ENCODE measurements around the gene IGFBP6.
"Not testable (repeated sequence)": the region's sequence is repeated elsewhere in the genome, so short reads cannot be mapped to it uniquely, and the experiment has no call there.

Gene IGFBP6

GRCh38 chr12:53098354-53098981, 1.0 kb downstream of the IGFBP6 start:
- DNase-seq = no peak

- DNase-seq = peak; percentile 85
Observed at GRCh38 chr12:53099071-53099882, 1.8 kb downstream of the IGFBP6 start.

GRCh38 chr12:53100466-53101151, 3.1 kb downstream of the IGFBP6 start:
- no peak for DNase-seq

- DNase-seq = no peak
Observed at GRCh38 chr12:53101266-53101665, 3.8 kb downstream of the IGFBP6 start.

GRCh38 chr12:53101931-53102781, 4.7 kb downstream of the IGFBP6 start:
- no peak for DNase-seq

GRCh38 chr12:53102883-53103807, 5.7 kb downstream of the IGFBP6 start, which contains the start of gene SOAT2:
SOAT2 (plus strand) TSS chr12:53103486; CDS start chr12:53103578, 92 bp downstream.
- no peak for DNase-seq

GRCh38 chr12:53103860-53104305, 6.4 kb downstream of the IGFBP6 start:
- no peak for DNase-seq

GRCh38 chr12:53105256-53105655, 7.8 kb downstream of the IGFBP6 start:
- DNase-seq = no peak

GRCh38 chr12:53105712-53106439, 8.4 kb downstream of the IGFBP6 start:
- DNase-seq = no peak

- no peak for DNase-seq
Observed at GRCh38 chr12:53107122-53107521, 9.7 kb downstream of the IGFBP6 start.

GRCh38 chr12:53112431-53112830, 15.0 kb downstream of the IGFBP6 start:
- DNase-seq = not testable (repeated sequence)

- no peak for DNase-seq
Observed at GRCh38 chr12:53113136-53113705, 15.8 kb downstream of the IGFBP6 start.

- DNase-seq = no peak
Observed at GRCh38 chr12:53113951-53114350, 16.5 kb downstream of the IGFBP6 start.

GRCh38 chr12:53115112-53115890, 17.8 kb downstream of the IGFBP6 start:
- DNase-seq = no peak

- no peak for DNase-seq
Observed at GRCh38 chr12:53115891-53116648, 18.6 kb downstream of the IGFBP6 start.

- no peak for DNase-seq
Observed at GRCh38 chr12:53118751-53119300, 21.4 kb downstream of the IGFBP6 start.

- DNase-seq = no peak
Observed at GRCh38 chr12:53120685-53121525, 23.4 kb downstream of the IGFBP6 start.
